SU-DHL-6 (cell line): ENCODE data around the gene SPRR3.

Experiments
- H2AFZ ChIP-seq: fragments of 200-600 bp; sonication (generic); 2 replicates; pipeline ENCODE4 v1.6.1; 2014; ENCODE audit warnings: low read depth, mild to moderate bottlenecking, moderate library complexity, mixed read lengths, antibody characterized with exemption, low read length; ENCODE audit not compliant: severe bottlenecking
- H3F3A ChIP-seq: fragments of 200-600 bp; shearing (Covaris generic); 2 replicates; pipeline ENCODE4 v1.6.0; 2016; ENCODE audit warnings: antibody characterized with exemption, mild to moderate bottlenecking; ENCODE audit not compliant: insufficient read depth
- H3K27ac ChIP-seq: fragments of 200-600 bp; sonication (generic); 2 replicates; pipeline ENCODE4 v1.5.1; 2016; ENCODE audit warnings: low read depth, mild to moderate bottlenecking, low read length, moderate library complexity, mixed read lengths
- H3K27me3 ChIP-seq: fragments of 200-600 bp; sonication (generic), shearing (Covaris generic); 2 replicates; pipeline ENCODE4 v1.6.0; 2014; ENCODE audit warnings: mild to moderate bottlenecking, low read length
- H3K36me3 ChIP-seq: fragments of 200-600 bp; sonication (generic); 2 replicates; pipeline ENCODE4 v1.6.1; 2014; ENCODE audit warnings: mild to moderate bottlenecking, low read length, mixed read lengths
- H3K4me2 ChIP-seq: fragments of 300-600, 200-600 bp; shearing (Covaris generic), sonication (generic); 2 replicates; pipeline ENCODE4 v1.6.0; 2014; ENCODE audit warnings: low read length, low read depth, mild to moderate bottlenecking; ENCODE audit not compliant: poor library complexity, severe bottlenecking
- H3K4me3 ChIP-seq: fragments of 200-600 bp; sonication (generic); 2 replicates; pipeline ENCODE4 v1.5.1; 2014; ENCODE audit warnings: antibody characterized with exemption, low read length, mild to moderate bottlenecking, mixed read lengths; ENCODE audit not compliant: insufficient read depth, poor library complexity, severe bottlenecking
- H3K79me2 ChIP-seq: fragments of 200-600 bp; sonication (generic); 2 replicates; pipeline ENCODE4 v1.6.1; 2014; ENCODE audit warnings: mild to moderate bottlenecking, low read length, moderate library complexity; ENCODE audit not compliant: insufficient read depth
- H3K9ac ChIP-seq: fragments of 200-600 bp; sonication (generic); 2 replicates; pipeline ENCODE4 v1.7.0; 2014; ENCODE audit warnings: mild to moderate bottlenecking, low read length
- H3K9me2 ChIP-seq: fragments of 200-600 bp; sonication (generic); replicated peaks from 2 replicates; pipeline ENCODE4 v1.6.1; 2014; ENCODE audit warnings: low read length; ENCODE audit not compliant: insufficient read depth
- H3K9me3 ChIP-seq: fragments of 200-600 bp; sonication (generic); 2 replicates; pipeline ENCODE4 v1.6.1; 2014; ENCODE audit warnings: low read length, mixed read lengths; ENCODE audit not compliant: insufficient read depth
- H4K20me1 ChIP-seq: fragments of 200-600 bp; sonication (generic); 2 replicates; pipeline ENCODE4 v1.6.1; 2014; ENCODE audit warnings: low read depth, mild to moderate bottlenecking, antibody characterized with exemption, low read length, moderate library complexity, mixed read lengths
- EZH2phosphoT487 ChIP-seq: fragments of 200-600 bp; sonication (generic), shearing (Covaris generic); conservative IDR thresholded peaks from 2 replicates; pipeline ENCODE4 v1.6.1; 2018; ENCODE audit warnings: mild to moderate bottlenecking, antibody characterized with exemption, low read length, moderate library complexity, mixed read lengths
- TF ChIP-seq, protein P1 (sequence below): fragments of 200-600 bp; sonication (generic); IDR thresholded peaks from one replicate; pipeline ENCODE4 v1.5.1; 2017; ENCODE audit warnings: antibody characterized with exemption, mild to moderate bottlenecking, low read length, moderate library complexity; ENCODE audit not compliant: insufficient read depth, poor library complexity, severe bottlenecking

SPRR3 gene, protein sequence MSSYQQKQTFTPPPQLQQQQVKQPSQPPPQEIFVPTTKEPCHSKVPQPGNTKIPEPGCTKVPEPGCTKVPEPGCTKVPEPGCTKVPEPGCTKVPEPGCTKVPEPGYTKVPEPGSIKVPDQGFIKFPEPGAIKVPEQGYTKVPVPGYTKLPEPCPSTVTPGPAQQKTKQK

DNA sequence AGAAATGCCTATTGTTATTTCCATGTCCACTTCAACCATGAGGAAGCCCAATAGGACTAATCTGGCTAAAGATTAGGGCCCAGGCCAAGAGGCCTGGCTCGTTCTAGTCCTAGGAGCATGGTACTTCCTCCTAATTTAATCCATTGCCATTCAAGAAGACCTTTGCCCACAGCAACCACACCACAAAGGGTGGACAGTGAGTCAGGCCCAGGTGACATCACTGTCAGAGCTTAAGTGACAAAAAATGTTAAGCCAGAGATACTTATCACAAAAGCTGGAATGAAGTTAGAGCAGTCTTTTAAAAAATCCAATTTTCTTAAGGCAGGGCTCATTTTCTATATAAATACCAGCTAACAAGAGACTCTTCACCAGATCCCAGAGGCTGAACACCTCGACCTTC, at the start of gene SPRR3:
Gene SPRR3 (plus strand): TSS at position 368 of the 400 bp plus-strand sequence. CDS start 1,272 bp downstream, outside the sequence.
- Histone ChIP-seq H3K9me3 (no peaks in the 10 kb centered on the region), H2AFZ (no peak within 1 kb of the TSS), H3K9me2 (no peaks in the 10 kb centered on the region), H3K27ac (no peak within 1 kb of the TSS), H3K79me2 (no peaks in the 10 kb centered on the region), H3F3A (no peaks in the 10 kb centered on the region), H3K4me2 (no peak within 1 kb of the TSS), H4K20me1 (no peaks in the 10 kb centered on the region), H3K9ac (no peak within 1 kb of the TSS), H3K36me3 (no peaks in the 10 kb centered on the region), H3K27me3 (no peaks in the 10 kb centered on the region), H3K4me3 (no peak within 1 kb of the TSS)
- TF ChIP-seq EZH2phosphoT487: no peak
- TF ChIP-seq, protein P1, sequence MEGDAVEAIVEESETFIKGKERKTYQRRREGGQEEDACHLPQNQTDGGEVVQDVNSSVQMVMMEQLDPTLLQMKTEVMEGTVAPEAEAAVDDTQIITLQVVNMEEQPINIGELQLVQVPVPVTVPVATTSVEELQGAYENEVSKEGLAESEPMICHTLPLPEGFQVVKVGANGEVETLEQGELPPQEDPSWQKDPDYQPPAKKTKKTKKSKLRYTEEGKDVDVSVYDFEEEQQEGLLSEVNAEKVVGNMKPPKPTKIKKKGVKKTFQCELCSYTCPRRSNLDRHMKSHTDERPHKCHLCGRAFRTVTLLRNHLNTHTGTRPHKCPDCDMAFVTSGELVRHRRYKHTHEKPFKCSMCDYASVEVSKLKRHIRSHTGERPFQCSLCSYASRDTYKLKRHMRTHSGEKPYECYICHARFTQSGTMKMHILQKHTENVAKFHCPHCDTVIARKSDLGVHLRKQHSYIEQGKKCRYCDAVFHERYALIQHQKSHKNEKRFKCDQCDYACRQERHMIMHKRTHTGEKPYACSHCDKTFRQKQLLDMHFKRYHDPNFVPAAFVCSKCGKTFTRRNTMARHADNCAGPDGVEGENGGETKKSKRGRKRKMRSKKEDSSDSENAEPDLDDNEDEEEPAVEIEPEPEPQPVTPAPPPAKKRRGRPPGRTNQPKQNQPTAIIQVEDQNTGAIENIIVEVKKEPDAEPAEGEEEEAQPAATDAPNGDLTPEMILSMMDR: no peak

DNA sequence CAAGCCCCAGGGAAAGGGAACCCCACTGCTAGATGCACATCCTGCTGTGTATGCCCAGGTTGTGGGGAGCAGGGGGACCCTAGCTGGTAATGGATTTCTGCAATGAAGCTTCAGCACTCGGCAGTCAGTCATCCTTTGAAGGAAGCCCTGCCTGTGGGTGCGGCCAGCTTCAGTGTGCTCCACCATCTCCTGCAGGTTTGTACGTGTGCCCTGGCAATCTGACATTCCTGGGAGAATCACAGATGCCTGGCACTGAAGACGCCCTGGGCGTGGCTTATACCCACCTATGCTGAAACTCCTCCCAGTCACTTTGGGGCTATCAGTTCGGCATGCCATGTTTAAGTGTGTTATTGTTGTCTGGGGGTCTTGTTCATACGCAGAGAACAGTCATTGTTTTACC, 47.8 kb upstream of the SPRR3 start:
- no peaks in the 10 kb centered on the region for H3K79me2 ChIP-seq
- H3K9me3 ChIP-seq: no peaks in the 10 kb centered on the region
- H3K36me3 ChIP-seq: no peaks in the 10 kb centered on the region
- H3K9me2 ChIP-seq: no peaks in the 10 kb centered on the region
- no peak overlapping the region for H3K27ac ChIP-seq
- TF ChIP-seq EZH2phosphoT487: no peak
- TF ChIP-seq, protein P1: no peak
- no peak overlapping the region for H3K4me3 ChIP-seq
- H3K4me2 ChIP-seq: no peak overlapping the region
- H3K9ac ChIP-seq: no peak overlapping the region
- no peaks in the 10 kb centered on the region for H4K20me1 ChIP-seq
- no peaks in the 10 kb centered on the region for H3K27me3 ChIP-seq
- no peak overlapping the region for H2AFZ ChIP-seq
- H3F3A ChIP-seq: no peaks in the 10 kb centered on the region

DNA sequence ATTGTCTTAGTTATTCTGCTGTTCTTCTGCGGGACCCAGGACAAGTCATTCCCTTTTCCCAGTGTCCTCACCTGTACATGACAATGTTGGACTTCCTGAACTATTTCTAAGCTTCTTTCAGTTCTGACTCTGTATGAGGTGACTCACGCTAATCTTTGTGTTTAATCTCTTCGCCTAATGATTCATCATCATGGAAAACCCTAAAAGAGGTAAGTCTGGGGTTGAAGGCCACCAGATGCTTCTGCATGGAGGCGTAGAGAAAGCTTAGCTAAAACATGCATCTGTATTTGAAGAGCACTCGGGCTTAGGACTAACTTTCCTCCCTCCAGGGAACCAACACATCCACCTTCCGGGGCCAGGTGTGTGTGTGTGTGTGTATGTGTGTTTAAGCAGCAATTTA, 47.1 kb upstream of the SPRR3 start:
- H2AFZ ChIP-seq: no peak overlapping the region
- no peak overlapping the region for H3K4me2 ChIP-seq
- H3K9ac ChIP-seq: no peak overlapping the region
- TF ChIP-seq, protein P1: no peak
- TF ChIP-seq EZH2phosphoT487: no peak
- no peaks in the 10 kb centered on the region for H3K9me3 ChIP-seq
- no peaks in the 10 kb centered on the region for H3K27me3 ChIP-seq
- no peak overlapping the region for H3K4me3 ChIP-seq
- H3K9me2 ChIP-seq: no peaks in the 10 kb centered on the region
- H3K79me2 ChIP-seq: no peaks in the 10 kb centered on the region
- H3F3A ChIP-seq: no peaks in the 10 kb centered on the region
- H4K20me1 ChIP-seq: no peaks in the 10 kb centered on the region
- H3K36me3 ChIP-seq: no peaks in the 10 kb centered on the region
- H3K27ac ChIP-seq: no peak overlapping the region
